Central memory CD4-positive, alpha-beta T cell (primary cell): ENCODE data around the gene SND1.

Experiments used
- DNase-seq: peaks from one replicate; pipeline ENCODE4 v3.0.0; 2022

Gene SND1

DNA sequence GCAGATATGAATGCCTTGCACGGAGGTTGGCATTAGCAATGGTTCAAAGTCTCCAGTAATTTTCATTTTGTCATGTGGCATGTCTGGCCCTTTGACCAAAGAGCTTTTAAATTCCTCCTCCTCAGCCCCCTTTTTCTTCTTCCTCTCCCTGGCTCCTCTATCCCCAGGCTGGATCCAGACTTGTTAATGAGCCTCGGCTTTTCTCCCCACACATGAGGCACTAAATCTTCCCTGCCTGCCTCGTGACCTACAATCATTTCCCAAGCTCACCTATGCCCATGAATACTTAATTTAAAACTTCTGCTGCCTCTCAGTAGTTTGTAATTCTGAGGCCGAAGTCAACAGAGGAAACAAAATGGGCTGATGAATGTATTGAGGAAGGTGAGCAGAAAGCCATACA, 402.5 kb downstream of the SND1 start:
- no peak for DNase-seq

DNA sequence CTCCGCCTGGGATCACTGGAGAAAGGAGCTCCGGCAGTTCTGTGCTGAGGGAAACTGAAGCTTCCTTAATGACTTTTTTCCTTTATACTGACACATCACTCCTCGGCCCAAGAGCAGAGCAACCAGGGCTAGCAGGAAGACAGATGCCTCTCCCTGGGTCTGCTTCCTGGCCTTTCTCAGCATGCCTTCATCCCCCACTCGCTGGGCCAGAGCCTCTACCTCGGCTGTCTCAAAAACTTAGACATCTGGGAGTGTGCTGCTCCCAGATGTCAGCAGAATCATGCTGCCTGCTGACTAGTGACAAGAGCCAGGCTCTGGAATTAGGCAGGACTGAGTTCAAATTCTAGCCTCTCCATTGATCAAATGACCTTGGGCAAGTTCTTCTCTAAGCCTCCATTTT, 403.6 kb downstream of the SND1 start:
- DNase-seq, result no peak

DNA sequence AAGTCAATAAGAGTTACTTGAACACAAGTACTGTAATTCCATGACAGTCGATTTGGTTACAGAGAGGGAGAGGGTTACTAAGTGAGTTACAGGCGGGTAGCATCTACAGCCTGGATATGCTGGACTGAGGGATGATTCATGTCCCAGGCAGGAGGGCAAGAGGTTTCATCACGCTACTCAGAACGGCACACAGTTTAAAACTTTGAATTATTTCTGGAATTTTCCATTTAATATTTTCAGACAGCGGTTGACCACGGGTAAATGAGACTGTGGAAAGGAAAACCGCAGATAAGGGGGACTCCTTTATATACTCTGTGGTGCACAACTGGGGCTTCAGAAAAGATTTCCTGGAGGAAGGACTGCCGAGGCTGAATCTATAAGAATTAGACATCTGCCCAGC, 404.9 kb downstream of the SND1 start:
- DNase-seq, result no peak

DNA sequence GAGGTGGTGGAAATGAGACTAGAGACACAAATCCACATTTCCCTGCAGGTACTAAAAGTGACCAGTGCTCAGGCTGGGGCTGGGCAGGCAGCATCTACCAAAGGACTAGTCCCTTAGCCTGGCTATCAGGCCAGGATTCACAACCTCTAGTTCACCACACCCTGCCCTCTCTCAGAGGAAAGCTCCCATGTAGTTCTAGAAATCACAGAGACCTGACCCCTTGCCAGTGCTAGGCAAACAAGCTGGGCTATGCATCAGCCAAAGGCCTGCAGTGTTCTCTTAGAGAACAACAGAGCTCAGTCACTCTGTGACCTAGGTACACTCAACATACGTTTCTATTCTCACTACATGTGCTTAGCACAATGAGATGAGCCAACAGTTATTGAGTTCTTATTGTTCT, 405.9 kb downstream of the SND1 start:
- no peak for DNase-seq

DNA sequence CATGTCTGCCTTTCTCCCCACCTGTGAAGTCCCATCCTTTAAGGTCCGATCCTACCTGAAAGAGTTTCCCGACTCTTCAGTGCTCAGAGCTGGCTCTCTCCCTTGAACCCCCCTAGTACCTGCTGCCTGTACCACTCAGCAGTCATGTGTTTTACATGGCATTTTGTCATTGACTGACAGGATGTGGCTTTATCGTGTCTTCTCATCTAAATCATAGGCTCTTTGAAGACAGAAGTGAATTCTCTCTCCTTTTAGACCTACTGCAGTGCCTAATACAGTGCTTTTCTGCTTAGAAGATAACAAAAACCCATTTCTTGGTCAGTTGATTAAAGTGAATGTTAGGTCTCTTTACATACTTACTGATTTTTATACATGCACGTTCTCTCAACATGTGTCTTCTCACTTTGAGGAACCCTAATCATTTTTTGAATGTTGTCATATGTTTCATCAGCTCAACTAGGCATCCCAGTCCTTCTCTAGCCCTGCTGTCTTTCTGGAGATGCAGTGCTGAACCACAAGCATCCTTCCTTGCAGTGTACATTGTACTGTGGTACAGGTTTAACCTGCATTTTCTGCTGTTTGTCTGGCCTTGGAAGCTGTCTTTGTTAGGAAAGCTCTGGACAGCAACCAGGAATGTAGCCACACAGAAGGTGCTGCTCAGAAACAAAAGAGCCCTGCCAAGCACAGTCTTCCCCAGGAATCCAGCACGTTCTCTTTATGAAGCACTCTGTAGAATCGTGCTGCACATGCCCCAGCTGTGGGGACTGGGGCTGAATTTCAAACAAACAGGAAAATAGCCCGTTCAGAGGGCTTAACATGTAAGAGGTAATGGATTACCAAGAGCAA, 407.4 kb downstream of the SND1 start:
- DNase-seq, result peak; percentile 23

DNA sequence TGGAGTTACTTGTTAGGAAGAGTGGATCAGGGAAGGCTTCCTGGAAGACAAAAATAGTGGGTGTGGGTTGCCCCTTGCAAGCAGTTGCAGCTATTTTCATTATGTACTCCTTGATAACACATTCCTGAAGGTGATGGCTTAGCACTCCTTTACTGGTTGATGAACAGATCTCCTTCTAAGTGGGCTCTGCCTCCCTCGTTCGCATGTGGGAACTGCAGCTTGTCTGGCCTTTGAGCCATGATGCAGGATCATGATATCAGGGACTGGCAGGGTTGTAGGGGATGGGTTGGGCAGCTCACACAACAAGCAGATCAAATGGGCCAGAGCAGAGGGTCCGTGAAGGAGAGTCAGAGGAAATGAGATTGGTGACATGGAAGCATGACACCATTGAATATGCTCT, 408.0 kb downstream of the SND1 start:
- DNase-seq, result no peak

DNA sequence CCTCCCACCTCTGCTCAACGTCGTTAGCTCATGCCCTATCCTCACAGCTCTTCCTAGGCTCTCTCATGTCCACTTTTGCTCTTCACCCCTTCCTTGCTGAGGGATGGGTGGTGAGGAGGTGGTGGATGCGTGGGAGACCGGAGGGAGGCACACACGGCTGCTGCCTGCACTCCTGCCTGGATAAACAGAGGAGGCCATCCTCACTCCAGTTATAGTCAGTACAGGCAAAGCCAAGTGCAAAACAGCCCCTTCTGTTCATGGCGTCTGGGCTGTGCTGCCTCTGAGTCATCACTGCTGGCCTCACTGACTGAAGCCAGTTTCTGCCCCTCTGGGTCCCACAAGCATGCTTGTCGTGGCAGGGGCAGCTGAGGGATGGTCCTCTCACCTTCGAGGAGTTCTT, 411.1 kb downstream of the SND1 start:
- no peak for DNase-seq

DNA sequence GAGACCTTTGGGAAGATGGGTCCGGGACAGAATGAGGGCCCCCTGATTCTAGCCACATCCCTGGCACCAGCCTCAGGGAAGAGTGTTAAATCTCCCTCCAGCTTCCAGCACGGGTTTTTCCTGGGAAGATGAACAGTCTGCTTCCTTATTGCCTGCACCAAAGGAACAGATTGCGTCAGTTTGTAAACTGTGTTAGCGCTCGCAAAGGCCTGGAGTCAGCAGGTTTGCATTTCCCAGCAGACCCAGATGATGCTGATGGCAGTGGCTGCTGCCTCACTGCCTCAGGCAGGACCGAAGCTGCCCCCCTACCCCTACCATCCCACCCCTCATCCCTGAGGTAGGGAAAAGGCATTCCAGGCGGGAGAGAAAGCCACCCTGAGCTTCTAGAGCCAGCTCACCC, 413.9 kb downstream of the SND1 start:
- DNase-seq, result no peak

DNA sequence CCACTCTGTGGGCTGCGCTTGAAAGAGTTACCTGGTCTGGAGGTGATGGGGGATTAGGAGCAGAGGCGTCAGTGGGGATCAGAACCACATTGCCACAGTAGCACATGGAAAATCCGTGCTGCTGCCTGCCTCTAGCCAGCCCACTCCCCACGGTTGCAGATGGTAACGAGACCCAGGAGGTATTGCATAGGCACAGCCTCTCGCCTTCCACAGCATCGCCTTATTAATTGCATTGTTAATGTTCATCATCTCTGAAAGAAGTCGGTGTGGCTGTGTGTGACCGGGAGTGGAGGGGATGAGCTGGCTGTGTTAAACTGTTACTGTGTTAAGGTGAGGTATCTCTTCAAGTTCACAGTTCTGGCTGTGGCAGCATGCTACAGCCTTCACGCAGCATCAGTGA, 414.4 kb downstream of the SND1 start:
- DNase-seq, result no peak

DNA sequence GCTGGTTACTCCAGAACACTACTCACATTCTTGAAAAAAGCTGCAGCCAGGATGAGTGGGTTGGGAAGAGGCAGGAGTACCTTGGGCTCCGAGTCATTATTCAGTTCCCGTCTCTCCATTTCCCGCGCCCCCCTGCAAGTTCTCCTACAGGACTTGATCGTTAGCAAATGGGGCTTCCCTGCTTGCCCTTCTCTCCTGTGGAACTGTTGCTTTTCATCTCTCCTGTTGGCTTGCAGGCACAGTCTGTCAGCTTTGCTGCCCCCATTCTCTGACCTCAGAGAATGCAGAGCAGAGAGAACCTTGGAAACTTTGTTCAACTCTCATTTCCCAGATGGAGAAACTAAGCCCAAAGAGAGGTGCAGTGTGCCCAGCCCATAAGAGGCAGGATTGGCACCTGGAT, 414.9 kb downstream of the SND1 start:
- DNase-seq, result no peak

DNA sequence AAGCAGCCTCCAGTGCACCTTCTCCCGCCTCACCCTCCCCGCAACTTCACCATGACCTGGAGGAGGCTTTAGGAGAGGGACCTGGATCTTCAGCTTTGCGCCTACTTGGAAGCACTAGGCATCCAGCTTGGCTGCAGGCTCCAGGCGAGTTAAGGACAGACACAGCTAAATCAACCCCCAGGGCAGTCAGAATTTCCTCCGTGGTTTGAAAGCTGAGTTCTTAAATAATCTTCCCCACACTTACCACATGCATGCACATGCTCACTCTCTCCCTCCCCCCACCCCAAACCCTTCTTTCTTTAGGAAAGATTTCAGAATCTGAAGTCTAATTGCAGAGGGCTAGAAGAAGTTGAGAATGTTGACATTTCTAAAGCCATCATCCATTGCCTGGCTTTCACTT, 416.0 kb downstream of the SND1 start:
- no peak for DNase-seq

DNA sequence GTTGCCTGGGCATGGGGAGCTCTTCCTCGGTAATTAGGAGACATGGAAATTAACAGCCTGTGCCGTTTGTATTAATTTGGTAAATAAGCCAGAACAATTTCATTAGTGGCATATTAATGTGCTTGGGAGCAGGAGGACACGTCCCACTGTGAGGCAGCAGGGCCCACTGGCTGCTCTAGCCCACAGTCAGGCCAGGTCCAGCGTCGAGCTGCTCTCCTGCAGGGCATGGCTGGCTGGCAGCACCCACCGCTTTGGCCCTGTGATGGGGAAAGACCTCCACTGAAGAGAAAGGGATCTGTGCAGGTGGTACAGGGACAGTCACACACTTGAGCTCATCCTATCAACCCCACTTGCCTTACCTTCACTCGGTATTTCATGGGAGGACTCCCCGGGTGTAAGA, 416.8 kb downstream of the SND1 start:
- no peak for DNase-seq

DNA sequence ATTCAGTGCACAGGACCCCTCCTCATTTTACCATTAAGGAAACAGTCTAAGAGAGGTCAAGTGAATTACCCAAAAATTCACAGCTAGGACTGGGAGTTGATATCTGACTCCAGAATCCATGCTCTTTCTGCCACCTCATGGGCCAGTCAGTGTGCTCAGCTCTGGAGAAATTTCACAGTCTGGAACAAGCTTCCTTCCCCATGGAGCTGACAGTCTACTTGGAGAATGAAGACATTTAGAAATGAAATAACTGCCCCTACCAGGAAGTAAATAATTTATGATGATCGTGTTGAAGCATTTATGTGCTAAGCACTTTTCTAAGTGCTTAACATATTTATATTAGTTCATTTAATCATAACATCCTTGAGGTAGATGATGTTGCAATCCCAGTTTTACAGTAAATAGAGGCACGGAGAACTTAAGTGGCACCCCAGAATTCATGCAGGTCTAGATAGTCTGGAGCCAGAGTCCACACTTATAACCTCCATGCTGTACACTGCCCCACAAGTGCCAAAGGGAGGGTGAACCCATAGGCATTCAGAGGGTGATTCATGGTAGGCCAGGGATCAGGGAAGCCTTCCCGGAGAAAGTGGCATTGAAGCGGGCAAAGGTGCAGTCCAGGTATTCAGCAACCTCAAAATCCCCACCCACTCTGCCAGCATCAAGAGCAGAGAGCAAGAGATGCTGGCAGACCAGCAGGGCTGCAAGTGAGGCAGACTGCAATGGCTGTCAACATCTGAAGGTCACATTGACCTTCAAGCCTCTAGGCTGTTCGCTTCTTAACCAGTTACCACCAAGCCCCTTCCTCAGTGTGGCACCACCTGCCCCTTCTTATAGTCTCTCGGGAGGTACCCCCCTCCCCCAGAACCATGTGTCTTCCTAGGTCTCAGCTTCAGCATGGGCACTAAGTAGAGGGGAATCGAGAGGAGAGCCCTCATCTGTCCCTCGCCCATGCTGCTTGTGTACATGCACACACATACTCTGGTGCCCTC, 417.7 kb downstream of the SND1 start:
- no peak for DNase-seq

DNA sequence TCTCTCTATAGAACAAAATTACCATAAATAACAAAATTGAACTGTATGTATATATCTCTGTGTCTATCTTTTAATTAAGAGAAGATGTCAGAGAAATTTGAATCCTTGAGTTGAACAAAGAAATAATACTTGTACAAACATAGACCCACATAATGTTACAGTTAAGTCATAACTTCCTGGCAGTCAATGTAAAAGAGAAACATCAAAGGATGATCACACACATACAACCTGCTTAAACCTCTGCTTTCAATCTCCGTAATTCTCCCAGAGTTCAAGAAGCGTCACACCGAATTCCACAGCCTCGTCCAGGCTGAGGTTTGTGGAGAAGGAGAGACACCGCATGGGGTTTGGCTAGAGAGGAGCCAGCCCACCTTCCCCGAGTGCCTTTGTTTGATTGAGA, 419.4 kb downstream of the SND1 start:
- DNase-seq, result no peak

DNA sequence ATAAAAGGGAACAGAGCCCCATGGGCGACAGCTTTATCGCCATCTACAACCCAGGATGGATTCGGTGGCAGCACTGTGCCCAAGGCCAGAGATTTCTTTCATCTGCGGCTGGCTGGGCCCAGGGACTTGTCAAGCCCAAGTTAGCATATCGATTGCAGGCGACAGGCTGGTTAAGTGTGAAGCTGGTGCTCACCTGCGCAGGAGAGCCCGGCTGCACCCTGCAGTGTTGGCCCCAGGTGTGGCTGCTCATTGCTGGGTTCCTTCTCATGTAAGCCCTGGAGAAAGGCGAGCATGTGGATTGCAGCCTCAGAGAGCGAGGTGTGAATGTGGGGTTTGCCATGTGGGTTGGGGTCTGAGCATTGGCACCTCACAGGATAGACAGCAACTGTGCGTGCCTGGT, 419.8 kb downstream of the SND1 start:
- DNase-seq, result no peak

DNA sequence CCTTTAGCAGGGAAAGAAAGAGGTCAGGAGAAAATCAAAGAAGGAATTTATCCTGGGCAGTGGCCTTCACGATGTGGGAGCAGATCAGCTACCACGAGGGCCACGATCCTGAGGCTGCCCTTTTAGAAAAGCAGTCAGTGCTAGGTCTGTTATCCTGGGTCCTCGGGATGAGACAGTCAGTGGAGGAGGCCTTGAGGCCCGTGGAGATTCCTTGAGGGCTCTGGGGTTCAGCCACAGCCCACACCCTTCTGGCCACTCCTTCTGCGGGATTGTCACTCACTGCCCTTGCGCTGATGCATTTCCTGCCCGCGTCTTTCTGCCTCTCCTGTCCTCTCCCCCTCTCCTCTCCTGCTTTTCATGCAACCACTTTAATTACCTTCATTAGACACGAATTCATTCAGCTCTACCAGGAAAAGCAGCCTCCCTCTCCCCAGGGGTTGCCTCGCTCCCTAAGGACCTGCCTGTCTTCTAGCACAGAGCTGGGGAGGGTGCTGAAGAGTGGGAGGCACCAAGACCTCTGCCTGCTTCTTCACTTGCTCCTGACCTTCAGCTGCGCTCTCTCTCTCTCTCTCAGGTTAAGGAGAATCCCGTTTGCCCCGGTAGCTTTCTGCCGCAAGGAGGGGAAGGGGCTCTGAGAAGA, 421.8 kb downstream of the SND1 start:
- no peak for DNase-seq

DNA sequence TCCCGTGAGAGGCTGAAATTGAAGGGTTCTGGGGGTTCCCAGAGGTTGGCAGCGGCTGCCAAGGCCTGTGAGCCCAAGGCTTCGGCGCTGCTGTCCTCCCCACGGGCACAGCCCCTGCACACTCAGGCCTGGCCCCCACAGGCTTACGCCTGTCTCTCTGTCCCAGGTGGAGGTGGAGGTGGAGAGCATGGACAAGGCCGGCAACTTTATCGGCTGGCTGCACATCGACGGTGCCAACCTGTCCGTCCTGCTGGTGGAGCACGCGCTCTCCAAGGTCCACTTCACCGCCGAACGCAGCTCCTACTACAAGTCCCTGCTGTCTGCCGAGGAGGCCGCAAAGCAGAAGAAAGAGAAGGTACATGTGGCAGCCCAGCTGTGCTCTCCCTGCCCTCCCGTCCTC, 422.3 kb downstream of the SND1 start:
- DNase-seq, result no peak

DNA sequence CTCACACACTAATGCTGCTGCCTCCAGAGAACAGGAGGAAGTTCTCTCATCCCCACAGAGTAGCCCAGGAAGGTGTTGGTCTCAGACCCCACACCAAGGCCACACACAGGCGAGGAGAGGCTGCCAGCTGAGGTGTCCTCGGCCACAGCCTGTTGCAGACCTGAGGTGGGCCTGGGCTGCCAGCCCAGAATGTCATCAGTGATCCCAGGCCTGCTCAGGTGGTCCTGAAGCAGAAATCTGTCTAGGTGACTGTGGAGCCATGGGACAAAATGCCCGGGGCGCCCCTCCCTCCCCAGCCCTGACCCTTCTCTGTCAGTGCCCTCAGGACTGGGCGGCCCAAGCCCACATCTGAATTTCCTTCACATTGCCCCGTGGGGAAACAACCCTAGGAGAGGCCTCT, 422.7 kb downstream of the SND1 start:
- DNase-seq, result no peak

DNA sequence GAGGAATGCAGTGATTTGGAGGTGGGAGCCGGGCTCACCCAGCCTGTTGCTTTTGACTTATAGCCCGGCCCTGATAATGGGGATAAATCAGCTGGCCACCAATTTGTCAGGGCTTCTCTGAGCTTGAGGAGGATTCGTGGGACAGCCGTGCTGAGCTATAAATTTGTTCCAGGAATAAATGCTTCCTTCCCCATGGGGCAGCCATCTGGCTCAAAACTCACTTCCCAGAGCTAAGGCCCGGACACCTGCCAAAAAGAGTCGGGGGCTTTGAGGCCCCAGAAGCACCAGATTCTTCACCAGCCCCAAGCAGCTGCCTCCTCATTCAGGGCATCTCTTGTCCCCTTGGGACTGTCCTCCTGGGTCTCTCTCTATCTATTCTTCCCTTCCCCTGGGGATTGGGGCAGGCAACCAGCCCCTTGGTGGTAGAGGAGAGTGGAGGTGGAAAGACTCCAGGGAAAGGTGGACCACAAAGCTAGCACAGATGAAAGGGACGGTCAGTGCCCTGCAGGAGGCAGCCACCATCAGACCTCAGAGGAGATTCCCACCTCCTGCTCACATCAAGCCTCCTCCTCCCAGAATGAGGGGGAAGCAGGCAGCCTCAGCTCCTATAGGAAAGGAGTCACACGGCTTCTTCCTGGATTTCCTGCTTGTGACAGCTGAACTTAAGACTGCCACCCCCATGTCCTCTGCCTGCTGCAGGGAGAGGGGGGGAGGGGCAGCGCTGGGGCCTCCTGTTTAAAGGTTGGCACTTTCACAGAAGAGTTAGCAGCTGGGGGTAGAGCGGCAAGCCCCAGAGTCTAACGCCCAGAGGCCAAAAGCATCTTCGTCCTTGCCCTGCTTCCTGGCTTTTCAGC, 423.5 kb downstream of the SND1 start:
- DNase-seq, result no peak

DNA sequence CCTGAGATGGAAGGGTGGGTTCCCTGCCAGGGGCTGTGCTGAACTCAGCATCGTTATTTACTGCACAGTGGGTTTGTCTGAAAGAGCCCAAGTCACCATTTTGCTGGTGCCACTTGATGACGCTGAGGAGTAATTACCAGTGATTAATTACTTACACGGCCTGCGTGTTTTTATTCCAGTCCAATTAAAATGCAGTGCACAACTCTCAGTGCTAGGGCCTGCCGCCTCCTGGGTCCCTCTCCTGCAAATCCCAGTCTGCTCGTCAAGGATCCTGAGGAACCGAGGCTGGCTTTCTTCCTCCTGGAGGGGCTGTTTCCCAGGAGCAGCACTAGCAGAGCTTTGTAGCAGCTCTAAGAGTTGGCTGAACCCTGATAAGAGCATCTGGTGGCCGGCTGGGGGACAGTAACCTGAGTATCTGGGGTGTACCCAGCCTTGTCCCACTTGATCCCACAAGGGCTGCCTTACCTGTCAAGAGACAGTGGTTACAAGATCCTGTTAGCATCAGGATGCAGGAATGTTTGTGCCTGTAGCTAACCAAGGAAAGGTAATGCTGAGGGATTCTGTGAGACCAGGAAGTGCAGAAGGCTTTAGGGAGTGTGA, 424.3 kb downstream of the SND1 start:
- DNase-seq, result no peak

DNA sequence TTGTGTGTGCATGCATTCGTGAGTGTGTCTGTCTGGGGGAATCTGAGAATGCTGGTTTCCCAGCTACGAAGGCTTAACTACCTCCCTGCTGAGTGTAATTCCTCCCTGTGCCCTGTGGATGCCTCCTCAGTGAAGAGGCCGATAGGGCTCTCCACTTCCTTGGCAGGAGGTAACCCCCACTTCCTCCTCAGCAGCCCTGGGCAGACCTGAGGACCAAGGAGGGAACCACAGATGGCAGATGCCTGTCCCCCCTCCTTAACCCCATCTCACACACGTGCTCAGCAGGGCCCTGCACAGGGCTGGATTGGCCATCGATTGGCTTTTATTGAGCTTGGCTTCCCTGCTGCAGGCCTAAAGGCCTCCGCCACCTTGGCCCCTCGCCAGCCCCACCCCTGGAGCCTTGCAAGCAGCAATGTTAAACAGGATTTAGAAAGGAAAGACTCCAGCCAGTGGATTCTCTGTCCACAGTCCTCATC, 424.8 kb downstream of the SND1 start:
- DNase-seq, result no peak

DNA sequence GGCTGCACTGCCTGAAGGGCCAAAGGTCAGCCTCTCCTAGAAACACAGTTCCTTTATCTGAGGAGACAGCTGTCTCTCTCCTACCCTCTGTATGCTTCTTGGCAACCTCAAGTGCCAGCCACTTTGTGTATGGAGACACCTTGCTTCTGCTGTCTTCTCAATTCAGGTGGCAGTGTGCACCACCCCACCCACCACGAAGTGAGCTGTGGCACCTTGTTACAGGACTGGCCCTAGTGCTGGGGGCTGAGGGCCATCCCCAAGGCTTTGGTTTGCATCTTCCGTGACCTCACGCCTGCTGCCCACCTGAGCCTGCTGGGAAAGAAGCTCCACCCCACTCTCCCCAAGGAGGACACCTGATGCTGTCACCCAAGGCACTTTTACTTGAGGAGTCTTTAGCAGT, 426.3 kb downstream of the SND1 start:
- DNase-seq, result no peak
